Thyroid gland (tissue), 4 donors: ENCODE results near the gene HIVEP3. TPM values are rescaled to one million over a fixed set of nuclear protein-coding genes. Genes with fewer than 3 reads are reported as not detected.

Experiments used
- DNase-seq, 2 donors: peaks; one replicate each; pipeline ENCODE4 v3.0.0-alpha.2; 2019
- H3K27ac ChIP-seq, 3 donors: fragments of 200-600 bp; sonication (generic); 1 replicate in 2 of 3; 2 replicates in 1 of 3; pipeline ENCODE4 v1.5.1; 2016 to 2019; ENCODE audit warnings: mild to moderate bottlenecking in 1 of 3, moderate library complexity in 1 of 3
- H3K27me3 ChIP-seq: fragments of 200-600 bp; sonication (generic); one replicate; pipeline ENCODE4 v1.5.1; 2019
- H3K36me3 ChIP-seq, 2 donors: fragments of 200-600 bp; sonication (generic); one replicate each; pipeline ENCODE4 v1.5.1; 2016 to 2019
- H3K4me1 ChIP-seq, 2 donors: fragments of 200-600 bp; sonication (generic); one replicate each; pipeline ENCODE4 v1.5.1; 2017 to 2019
- H3K4me3 ChIP-seq, 3 donors: fragments of 200-600 bp; sonication (generic); replicated peaks in 1 of 3; 1 replicate in 2 of 3; 2 replicates in 1 of 3; pipeline ENCODE4 v1.5.1; 2016; ENCODE audit warnings: mild to moderate bottlenecking in 1 of 3
- H3K9me3 ChIP-seq: fragments of 200-600 bp; sonication (generic); one replicate; pipeline ENCODE4 v1.5.1; 2017
- POLR2A ChIP-seq, 2 donors: fragments of 450-650 bp; IDR thresholded peaks; one replicate each; pipeline ENCODE4 v1.6.1; 2017; ENCODE audit warnings: antibody characterized with exemption in 2 of 2, mild to moderate bottlenecking in 2 of 2, moderate library complexity in 1 of 2
- WGBS, 2 donors: methylation state at CpG; one replicate each; pipeline ENCODE4 v1.1.5; 2017; 5-methylcytosine and 5-hydroxymethylcytosine counted together
- intact Hi-C: fragments of 100-400 bp; cut with DNase I; formaldehyde crosslinking; loops from one replicate; pipeline ENCODE4 v1.15.1; 2023
- total RNA-seq, 4 donors: library from RNA; depleted of rRNA; stranded (reverse); fragments of >200 nt; gene quantifications; one replicate each; pipeline ENCODE4 v1.2.3, GENCODE V29; 2016
- TF ChIP-seq, protein P1 (sequence below), 6 experiments: fragments of 200-600 bp in 3 of 6; fragments of 450-650 bp in 3 of 6; sonication (generic) in 3 of 6; IDR thresholded peaks; one replicate each; pipeline ENCODE4 v1.5.1; 2016 to 2019; ENCODE audit warnings: antibody characterized with exemption in 6 of 6, mild to moderate bottlenecking in 2 of 6, inconsistent platforms in 1 of 6, moderate library complexity in 1 of 6

Gene HIVEP3
- total RNA-seq, 4 donors from 2014 or later, result 9.7 to 13.5 (median 12.5) TPM

GRCh38 chr1:41588334-41588875 is 330.3 kb downstream of the HIVEP3 start:
- intact Hi-C loops, result loop anchor here (10.0 kb wide), 2 partner anchors 436 to 576 kb away; partner anchors contain the start of gene GUCA2A
- DNase-seq, result no peak
- Histone ChIP-seq H3K4me1 (no peaks in the 10 kb centered on the region), H3K9me3 (no peaks in the 10 kb centered on the region), H3K27me3 (no peaks in the 10 kb centered on the region), H3K27ac (no peak overlapping the region), H3K36me3 (no peaks in the 10 kb centered on the region), H3K4me3 (no peak overlapping the region)
- no peak for TF ChIP-seq POLR2A (IDR thresholded peaks at IDR 0.05)
- TF ChIP-seq, protein P1, sequence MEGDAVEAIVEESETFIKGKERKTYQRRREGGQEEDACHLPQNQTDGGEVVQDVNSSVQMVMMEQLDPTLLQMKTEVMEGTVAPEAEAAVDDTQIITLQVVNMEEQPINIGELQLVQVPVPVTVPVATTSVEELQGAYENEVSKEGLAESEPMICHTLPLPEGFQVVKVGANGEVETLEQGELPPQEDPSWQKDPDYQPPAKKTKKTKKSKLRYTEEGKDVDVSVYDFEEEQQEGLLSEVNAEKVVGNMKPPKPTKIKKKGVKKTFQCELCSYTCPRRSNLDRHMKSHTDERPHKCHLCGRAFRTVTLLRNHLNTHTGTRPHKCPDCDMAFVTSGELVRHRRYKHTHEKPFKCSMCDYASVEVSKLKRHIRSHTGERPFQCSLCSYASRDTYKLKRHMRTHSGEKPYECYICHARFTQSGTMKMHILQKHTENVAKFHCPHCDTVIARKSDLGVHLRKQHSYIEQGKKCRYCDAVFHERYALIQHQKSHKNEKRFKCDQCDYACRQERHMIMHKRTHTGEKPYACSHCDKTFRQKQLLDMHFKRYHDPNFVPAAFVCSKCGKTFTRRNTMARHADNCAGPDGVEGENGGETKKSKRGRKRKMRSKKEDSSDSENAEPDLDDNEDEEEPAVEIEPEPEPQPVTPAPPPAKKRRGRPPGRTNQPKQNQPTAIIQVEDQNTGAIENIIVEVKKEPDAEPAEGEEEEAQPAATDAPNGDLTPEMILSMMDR (IDR thresholded peaks at IDR 0.05), result no peak
- WGBS, 2 donors, result 97 to 100% methylated on average over 1 to 5 of the region's 5 CpGs

GRCh38 chr1:41587791-41588190 is 330.9 kb downstream of the HIVEP3 start:
- DNase-seq, result no peak
- H3K4me3 ChIP-seq, result no peak overlapping the region
- 96 to 100% methylated on average over 7 of the region's 7 CpGs for WGBS, 2 donors
- H3K4me1 ChIP-seq, result no peaks in the 10 kb centered on the region
- H3K9me3 ChIP-seq, result no peaks in the 10 kb centered on the region
- no peak overlapping the region for H3K27ac ChIP-seq
- H3K27me3 ChIP-seq, result no peaks in the 10 kb centered on the region
- intact Hi-C loops, result loop anchor here (10.0 kb wide), 2 partner anchors 437 to 577 kb away; partner anchors contain the start of gene GUCA2A
- no peaks in the 10 kb centered on the region for H3K36me3 ChIP-seq
- no peak for TF ChIP-seq POLR2A (IDR thresholded peaks at IDR 0.05)
- TF ChIP-seq, protein P1 (IDR thresholded peaks at IDR 0.05), result no peak

DNA sequence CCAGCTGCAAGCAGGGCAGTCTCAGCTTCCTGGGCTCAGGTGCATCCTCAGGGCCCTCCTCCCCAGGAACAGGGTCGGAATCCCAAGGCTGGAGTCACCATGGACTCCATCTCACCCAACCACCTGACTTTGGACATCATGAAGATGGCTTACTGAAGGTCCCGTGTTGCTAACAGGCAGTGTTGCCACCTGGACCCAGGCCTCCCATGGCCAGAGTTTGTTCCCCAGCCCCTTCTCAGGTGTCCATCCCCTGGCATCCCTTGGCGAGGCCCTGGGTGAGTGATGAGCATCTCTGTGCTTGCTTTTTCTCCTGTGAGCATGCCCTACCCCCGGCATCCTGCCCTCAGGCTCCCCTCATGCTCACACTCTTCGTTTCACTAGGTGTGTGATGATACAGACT is 332.5 kb downstream of the HIVEP3 start:
- no peak for DNase-seq
- H3K27me3 ChIP-seq, result no peaks in the 10 kb centered on the region
- H3K9me3 ChIP-seq, result no peaks in the 10 kb centered on the region
- TF ChIP-seq, protein P1 (IDR thresholded peaks at IDR 0.05), result no peak
- TF ChIP-seq POLR2A (IDR thresholded peaks at IDR 0.05), result no peak
- H3K36me3 ChIP-seq, result no peaks in the 10 kb centered on the region
- H3K4me1 ChIP-seq, result no peaks in the 10 kb centered on the region
- H3K4me3 ChIP-seq, result no peak overlapping the region
- no peak overlapping the region for H3K27ac ChIP-seq
- 96 to 98% methylated on average over 5 of the region's 5 CpGs for WGBS, 2 donors
- intact Hi-C loops, result loop anchor here (10.0 kb wide), 2 partner anchors 439 to 579 kb away; partner anchors contain the start of gene GUCA2A

DNA sequence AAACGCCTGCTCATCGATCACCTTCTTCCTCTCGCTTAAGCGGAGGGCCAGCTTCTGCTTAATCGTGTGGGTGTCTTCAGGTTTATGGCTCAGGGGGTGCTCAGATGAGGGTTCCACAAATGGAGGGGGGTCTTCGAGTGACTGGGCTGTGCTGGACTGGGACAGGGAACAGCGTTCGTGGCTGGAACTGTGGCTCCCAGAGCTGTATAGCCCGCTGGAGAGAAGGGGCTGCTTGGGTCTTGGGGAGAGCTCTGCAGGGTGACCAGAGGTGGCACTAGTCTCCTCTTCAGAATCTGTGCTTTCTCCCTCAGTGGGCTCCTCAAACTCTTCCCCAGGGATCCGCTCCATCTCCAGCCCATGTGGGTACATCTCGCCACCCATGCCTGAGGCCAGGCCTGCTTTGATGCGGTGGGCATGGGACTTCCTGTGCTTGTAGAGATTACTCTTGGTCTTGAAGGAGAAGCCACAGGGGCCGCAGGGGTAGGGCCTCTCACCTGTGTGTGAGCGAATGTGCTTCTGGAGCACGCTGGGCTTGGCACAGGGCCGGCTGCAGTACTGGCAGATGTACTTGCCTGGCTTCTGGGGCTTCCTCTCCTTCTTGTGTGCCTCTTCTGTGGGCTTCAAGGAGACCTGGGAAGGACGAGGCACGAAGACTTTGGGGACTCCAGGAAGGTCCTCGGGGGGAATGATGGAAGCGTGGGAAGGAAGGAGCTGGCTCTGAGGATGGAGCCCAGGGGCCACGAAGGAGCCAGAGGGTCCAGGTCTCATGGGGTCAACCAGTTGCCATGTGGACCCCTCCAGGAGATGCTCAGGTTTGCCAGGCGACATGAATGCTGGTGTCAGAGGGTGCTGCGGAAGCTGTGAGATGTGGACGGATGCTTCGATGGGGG is 334.8 kb downstream of the HIVEP3 start:
- Histone ChIP-seq H3K27ac (no peak overlapping the region), H3K4me3 (no peak overlapping the region), H3K9me3 (no peaks in the 10 kb centered on the region), H3K36me3 (no peaks in the 10 kb centered on the region), H3K27me3 (no peaks in the 10 kb centered on the region), H3K4me1 (no peaks in the 10 kb centered on the region)
- intact Hi-C loops, result loop anchor here (10.0 kb wide), 2 partner anchors 441 to 581 kb away; partner anchors contain the start of gene GUCA2A
- 94 to 96% methylated on average over 18 to 23 of the region's 25 CpGs for WGBS, 2 donors
- DNase-seq, result no peak
- TF ChIP-seq, protein P1 (IDR thresholded peaks at IDR 0.05), result no peak
- TF ChIP-seq POLR2A (IDR thresholded peaks at IDR 0.05), result no peak
